Fibroblast of villous mesenchyme (primary cell): Measurements from ENCODE around the gene PKD2L1. TPM values are rescaled to one million over a fixed set of nuclear protein-coding genes. Genes with fewer than 3 reads are reported as not detected.
A peak's percentile ranks its signal among the peaks of the same experiment; 100 is the strongest.

Source experiments
- DNase-seq: peaks from one replicate; pipeline ENCODE4 v3.0.0-alpha.2; 2010; ENCODE audit warnings: low read depth
- H3K4me3 ChIP-seq: 2 replicates; pipeline ENCODE4 v1.5.1; 2011; ENCODE audit warnings: low read depth, mild to moderate bottlenecking, low read length
- total RNA-seq: library from RNA; depleted of rRNA; stranded (reverse); fragments of >200 nt; gene quantifications from 2 replicates; pipeline ENCODE4 v1.2.3, GENCODE V29; 2012
- TF ChIP-seq, protein P1 (sequence below): IDR thresholded peaks from 2 replicates; pipeline ENCODE4 v1.5.1; 2012; ENCODE audit warnings: low read depth, mild to moderate bottlenecking, low read length; ENCODE audit not compliant: insufficient read depth

The PKD2L1 gene
- total RNA-seq, 1 donor: not detected

DNA sequence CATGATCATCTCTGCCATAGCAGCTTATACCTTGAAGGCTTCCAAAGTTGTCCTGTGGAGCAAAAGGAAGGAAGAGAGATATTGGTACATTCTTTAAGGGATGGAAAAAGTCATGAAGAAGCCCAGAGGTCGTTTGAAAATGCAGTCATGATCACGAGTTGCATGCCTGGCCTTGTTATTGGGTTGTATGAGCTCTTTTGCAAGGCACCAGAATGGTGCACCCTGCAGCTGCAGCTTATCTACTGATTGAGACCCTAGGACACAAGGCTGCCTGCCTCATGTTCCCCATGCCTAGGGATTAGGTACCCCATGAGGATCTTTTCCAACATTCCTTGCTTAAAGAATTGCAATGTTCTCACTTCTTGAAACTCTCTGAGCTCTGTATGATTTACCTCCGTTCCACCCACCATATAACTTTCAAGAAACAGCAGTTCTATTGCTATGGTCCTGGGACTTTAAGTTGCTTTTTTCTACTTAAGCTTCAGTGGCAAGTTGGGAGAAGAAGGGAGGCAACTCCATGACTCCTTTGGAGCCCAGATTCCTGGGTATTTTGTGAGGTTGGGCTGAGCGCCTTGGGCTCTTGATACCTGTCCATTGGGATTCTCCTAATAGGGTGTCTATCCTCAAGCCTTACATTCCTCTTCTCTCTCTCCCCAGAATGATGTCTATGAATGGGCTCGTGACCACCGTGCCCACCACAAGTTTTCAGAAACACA lies 23.9 kb upstream of the PKD2L1 start:
- no peak overlapping the region for H3K4me3 ChIP-seq
- TF ChIP-seq, protein P1, sequence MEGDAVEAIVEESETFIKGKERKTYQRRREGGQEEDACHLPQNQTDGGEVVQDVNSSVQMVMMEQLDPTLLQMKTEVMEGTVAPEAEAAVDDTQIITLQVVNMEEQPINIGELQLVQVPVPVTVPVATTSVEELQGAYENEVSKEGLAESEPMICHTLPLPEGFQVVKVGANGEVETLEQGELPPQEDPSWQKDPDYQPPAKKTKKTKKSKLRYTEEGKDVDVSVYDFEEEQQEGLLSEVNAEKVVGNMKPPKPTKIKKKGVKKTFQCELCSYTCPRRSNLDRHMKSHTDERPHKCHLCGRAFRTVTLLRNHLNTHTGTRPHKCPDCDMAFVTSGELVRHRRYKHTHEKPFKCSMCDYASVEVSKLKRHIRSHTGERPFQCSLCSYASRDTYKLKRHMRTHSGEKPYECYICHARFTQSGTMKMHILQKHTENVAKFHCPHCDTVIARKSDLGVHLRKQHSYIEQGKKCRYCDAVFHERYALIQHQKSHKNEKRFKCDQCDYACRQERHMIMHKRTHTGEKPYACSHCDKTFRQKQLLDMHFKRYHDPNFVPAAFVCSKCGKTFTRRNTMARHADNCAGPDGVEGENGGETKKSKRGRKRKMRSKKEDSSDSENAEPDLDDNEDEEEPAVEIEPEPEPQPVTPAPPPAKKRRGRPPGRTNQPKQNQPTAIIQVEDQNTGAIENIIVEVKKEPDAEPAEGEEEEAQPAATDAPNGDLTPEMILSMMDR: no peak
- DNase-seq: no peak

DNA sequence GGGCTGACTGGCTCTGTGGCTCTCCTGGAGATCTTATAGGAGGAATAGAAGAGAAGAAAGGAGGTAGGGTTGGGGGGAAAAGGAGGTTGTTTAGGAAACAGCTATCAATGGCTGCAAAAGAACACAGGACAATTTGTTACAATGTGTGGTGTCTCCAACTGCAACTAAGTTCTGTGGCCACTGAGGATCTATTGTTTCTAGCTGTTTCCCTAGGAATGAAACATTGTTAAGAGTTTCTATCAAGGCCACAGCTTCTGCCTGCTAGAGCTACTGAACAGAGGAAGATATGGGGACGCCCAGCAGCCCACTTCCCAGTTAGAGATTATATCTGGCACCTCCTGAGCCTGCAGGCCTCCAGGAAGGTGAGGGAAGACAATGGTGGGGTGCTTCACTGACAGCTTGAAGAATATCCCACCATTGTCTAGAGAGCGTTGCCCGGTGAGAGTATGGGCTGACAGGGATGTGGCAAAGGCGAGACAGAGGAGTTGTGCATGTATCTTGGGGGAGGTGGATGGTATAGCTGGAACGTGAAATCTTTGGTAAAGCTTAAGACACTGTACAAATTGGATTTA lies 21.0 kb upstream of the PKD2L1 start:
- H3K4me3 ChIP-seq: peak overlapping the region; percentile 96
- TF ChIP-seq, protein P1: no peak

DNA sequence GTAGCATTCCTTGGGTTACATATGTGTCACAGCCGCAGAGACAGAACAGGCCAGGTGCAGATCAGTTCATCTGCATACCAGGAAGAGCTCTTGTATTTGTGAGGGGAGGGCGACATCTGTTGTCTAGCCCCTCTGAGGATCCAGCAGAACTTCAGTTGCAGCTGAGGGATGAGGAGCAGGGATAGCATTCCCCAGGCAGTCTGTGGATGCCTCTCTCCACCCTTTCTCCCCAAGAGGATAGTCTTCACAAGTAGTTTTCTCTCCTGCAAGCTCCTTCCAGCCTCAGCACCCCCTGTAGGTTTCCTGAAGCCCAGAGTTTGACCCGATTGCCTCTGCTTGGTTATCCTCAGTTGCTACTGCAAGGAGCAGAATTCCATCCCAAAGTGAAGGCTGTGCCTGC lies 19.6 kb upstream of the PKD2L1 start:
- DNase-seq: no peak
- H3K4me3 ChIP-seq: peak overlapping the region; percentile 96
- TF ChIP-seq, protein P1: no peak

More for the DNA sequence above, 21.0 kb upstream of the PKD2L1 start:
- no peak for DNase-seq

- TF ChIP-seq, protein P1: no peak
- DNase-seq: no peak
- peak overlapping the region; percentile 96 for H3K4me3 ChIP-seq
Measured at GRCh38 chr10:100349087-100349486, 19.1 kb upstream of the PKD2L1 start.

DNA sequence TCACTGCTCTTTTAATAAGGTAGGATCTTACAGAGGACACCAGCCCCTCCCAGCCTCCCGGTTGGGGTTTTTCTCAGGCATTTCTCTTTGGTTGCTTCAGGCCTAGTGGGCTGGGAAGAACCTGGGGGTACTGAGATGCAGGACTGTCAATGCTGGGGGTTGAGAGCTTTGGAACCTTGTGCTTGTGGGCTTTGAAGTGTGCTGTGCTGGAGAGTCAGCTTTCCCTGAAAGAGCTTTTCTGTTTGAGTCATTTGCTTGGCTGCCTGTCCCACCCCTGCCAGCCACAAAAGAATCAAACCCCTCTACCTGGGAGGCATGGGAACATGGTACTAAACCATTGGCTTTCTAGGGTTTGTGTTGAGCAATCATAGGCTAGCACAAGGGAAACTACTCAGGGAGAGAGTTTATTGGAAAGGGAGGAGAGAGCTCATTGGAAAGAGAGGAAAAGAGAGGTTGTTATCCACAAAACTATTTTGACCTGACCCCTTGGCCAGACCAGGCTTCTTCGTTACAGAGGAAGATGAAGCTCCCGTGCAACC lies 18.4 kb upstream of the PKD2L1 start:
- no peak for DNase-seq
- TF ChIP-seq, protein P1: no peak
- H3K4me3 ChIP-seq: peak overlapping the region; percentile 96

- TF ChIP-seq, protein P1: no peak
- peak overlapping the region; percentile 96 for H3K4me3 ChIP-seq
- no peak for DNase-seq
Measured at GRCh38 chr10:100347568-100348195, 17.7 kb upstream of the PKD2L1 start.
